IMR-90 (cell line): Measurements from ENCODE around the gene EIF4EBP2. TPM values are rescaled to one million over a fixed set of nuclear protein-coding genes. Genes with fewer than 3 reads are reported as not detected.

ENCODE experiments used
- ATAC-seq: fragments of 200-7000 bp; cut with Tn5 transposase; 2 replicates; pipeline ENCODE4 v1.9.1; 2020; ENCODE audit warnings: low read depth, mild to moderate bottlenecking, moderate library complexity
- BruUV-seq: library from RNA; stranded (reverse); fragments of 400-500 nt; replicated peaks from 2 replicates; lab custom pipeline; 2021; lab: Mats Ljungman, UMichigan
- CTCF ChIA-PET: fragments of 300-600 bp; formaldehyde crosslinking; extraction: SDS; loops from one replicate; lab custom pipeline; 2021; ENCODE audit warnings: antibody characterized with exemption; lab: Yijun Ruan, JAX
- POLR2A ChIA-PET: fragments of 300-600 bp; sonication (Branson Sonifier 250); formaldehyde crosslinking; loops from one replicate; lab custom pipeline; 2022; ENCODE audit warnings: antibody characterized with exemption; ENCODE audit not compliant: unreplicated experiment; lab: Charles Lee
- DNase-seq: peaks from one replicate; pipeline ENCODE4 v3.0.0; 2013
- H2AFZ ChIP-seq: replicated peaks from 2 replicates; pipeline ENCODE3; 2013; ENCODE audit warnings: low read length, mild to moderate bottlenecking; ENCODE audit not compliant: poor library complexity
- H2AK5ac ChIP-seq: 2 replicates; pipeline ENCODE4 v1.6.1; 2013; ENCODE audit warnings: low read depth, low read length, inconsistent platforms
- H2AK9ac ChIP-seq: replicated peaks from 2 replicates; pipeline ENCODE3; 2013; ENCODE audit warnings: mild to moderate bottlenecking, low read depth, low read length, moderate library complexity; ENCODE audit not compliant: poor library complexity
- H2BK120ac ChIP-seq: 2 replicates; pipeline ENCODE4 v1.6.1; 2013; ENCODE audit warnings: low read depth, low read length, inconsistent platforms
- H2BK15ac ChIP-seq: 3 replicates; pipeline ENCODE4 v1.6.1; 2013; ENCODE audit warnings: low read depth, low read length, inconsistent platforms
- H2BK20ac ChIP-seq: 2 replicates; pipeline ENCODE4 v1.6.1; 2013; ENCODE audit warnings: low read depth, mild to moderate bottlenecking, inconsistent platforms, low read length, moderate library complexity
- H2BK5ac ChIP-seq: 2 replicates; pipeline ENCODE4 v1.6.1; 2013; ENCODE audit warnings: mild to moderate bottlenecking, low read depth, low read length, inconsistent platforms; ENCODE audit not compliant: poor library complexity, severe bottlenecking
- H3K14ac ChIP-seq: replicated peaks from 2 replicates; pipeline ENCODE4 v1.6.1; 2013; ENCODE audit warnings: low read depth, low read length, inconsistent platforms
- H3K18ac ChIP-seq: 2 replicates; pipeline ENCODE4 v1.6.1; 2013; ENCODE audit warnings: low read depth, low read length, control low read depth
- H3K23ac ChIP-seq: 2 replicates; pipeline ENCODE4 v1.6.1; 2013; ENCODE audit warnings: low read depth, low read length, inconsistent platforms
- H3K27ac ChIP-seq: 2 replicates; pipeline ENCODE4 v1.5.1; 2013; ENCODE audit warnings: mild to moderate bottlenecking, control low read depth, low read length; ENCODE audit not compliant: insufficient read depth
- H3K27me3 ChIP-seq: 2 replicates; pipeline ENCODE4 v1.6.1; 2013; ENCODE audit warnings: low read length; ENCODE audit not compliant: control insufficient read depth, insufficient read depth
- H3K36me3 ChIP-seq: 2 replicates; pipeline ENCODE4 v1.6.1; 2013; ENCODE audit warnings: low read length, mixed read lengths; ENCODE audit not compliant: control insufficient read depth, insufficient read depth
- H3K4ac ChIP-seq: 2 replicates; pipeline ENCODE4 v1.6.1; 2013; ENCODE audit warnings: low read depth, low read length, inconsistent platforms
- H3K4me1 ChIP-seq: 2 replicates; pipeline ENCODE4 v1.6.1; 2013; ENCODE audit warnings: low read length, mixed read lengths; ENCODE audit not compliant: control insufficient read depth, insufficient read depth
- H3K4me2 ChIP-seq: 2 replicates; pipeline ENCODE4 v1.6.1; 2013; ENCODE audit warnings: low read depth, mild to moderate bottlenecking, control low read depth, low read length, moderate library complexity
- H3K4me3 ChIP-seq: 2 replicates; pipeline ENCODE4 v1.5.1; 2013; ENCODE audit warnings: low read depth, mild to moderate bottlenecking, control low read depth, low read length, moderate library complexity; ENCODE audit not compliant: insufficient read depth
- H3K56ac ChIP-seq: 2 replicates; pipeline ENCODE4 v1.6.1; 2013; ENCODE audit warnings: low read length, inconsistent platforms; ENCODE audit not compliant: insufficient read depth; ENCODE audit errors: extremely low read depth
- H3K79me1 ChIP-seq, 2 experiments: 2 replicates each; pipeline ENCODE4 v1.6.1; 2013; ENCODE audit warnings: low read length in 2 of 2, inconsistent platforms in 1 of 2, low read depth in 1 of 2
- H3K9ac ChIP-seq: 2 replicates; pipeline ENCODE4 v1.6.1; 2013; ENCODE audit warnings: low read depth, low read length, control low read depth
- H3K9me1 ChIP-seq: 2 replicates; pipeline ENCODE4 v1.6.1; 2013; ENCODE audit warnings: low read length, inconsistent platforms; ENCODE audit not compliant: insufficient read depth
- H3K9me3 ChIP-seq: 2 replicates; pipeline ENCODE4 v1.6.1; 2013; ENCODE audit warnings: low read length; ENCODE audit not compliant: control insufficient read depth, insufficient read depth
- H4K20me1 ChIP-seq: 2 replicates; pipeline ENCODE4 v1.6.1; 2013; ENCODE audit warnings: low read length, inconsistent platforms; ENCODE audit not compliant: insufficient read depth
- H4K5ac ChIP-seq: 2 replicates; pipeline ENCODE4 v1.6.1; 2013; ENCODE audit warnings: mild to moderate bottlenecking, low read depth, low read length, control low read depth
- H4K8ac ChIP-seq, 2 experiments: 2 replicates each; pipeline ENCODE4 v1.6.1; 2013; ENCODE audit warnings: low read depth in 2 of 2, low read length in 2 of 2, control low read depth in 1 of 2, inconsistent platforms in 1 of 2
- H4K91ac ChIP-seq: 2 replicates; pipeline ENCODE4 v1.6.1; 2013; ENCODE audit warnings: low read depth, low read length, inconsistent platforms; ENCODE audit not compliant: insufficient read depth
- NFE2L2 ChIP-seq: fragments of 150-350 bp; IDR thresholded peaks from 2 replicates; pipeline ENCODE4 v1.6.1; 2016; ENCODE audit warnings: low read depth, mild to moderate bottlenecking, low read length
- WGBS, 2 experiments: methylation state at CpG; one replicate each; pipeline versions ENCODE4 v1.1.5 to v1.1.7; 2013; ENCODE audit warnings: missing lambda C conversion rate in 2 of 2; ENCODE audit not compliant: insufficient read length in 1 of 2; ENCODE audit errors: extremely low coverage in 2 of 2; 5-methylcytosine and 5-hydroxymethylcytosine counted together
- dilution Hi-C: fragments of 300-500 bp; cut with HindIII; formaldehyde crosslinking; loops from one replicate; pipeline ENCODE4 v1.14.3; 2018; ENCODE audit warnings: low sequenced_read_pairs; ENCODE audit not compliant: unreplicated experiment
- in situ Hi-C: fragments of 300-500 bp; cut with MboI; formaldehyde crosslinking; loops from 3 replicates; pipeline ENCODE4 v1.14.3; 2019; ENCODE audit warnings: low sequenced_read_pairs, inconsistent platforms, mixed read lengths
- intact Hi-C: fragments of 100-400 bp; cut with micrococcal nuclease; formaldehyde crosslinking; loops from 2 replicates; pipeline ENCODE4 v1.10.0; 2022
- polyA plus RNA-seq, 3 experiments: library from polyadenylated mRNA; depleted of rRNA; stranded (reverse); fragments of >200 nt; gene quantifications; 2 replicates each; pipeline ENCODE4 v1.2.3, GENCODE V29; 2012; ENCODE audit warnings: low replicate concordance in 1 of 3
- total RNA-seq: library from RNA; depleted of rRNA; stranded (reverse); fragments of >200 nt; gene quantifications from 2 replicates; pipeline ENCODE4 v1.2.3, GENCODE V29; 2012

Gene EIF4EBP2
- total and polyA plus RNA-seq, 2 of the 4 experiments (the other 2 are of a cell fraction), result 13.7 to 15.6 TPM

GRCh38 chr10:70462349-70462984, 58.5 kb downstream of the EIF4EBP2 start:
- Histone ChIP-seq H4K8ac (no peak overlapping the region), H3K56ac (no peak overlapping the region), H3K27ac (no peak overlapping the region), H3K23ac (no peak overlapping the region), H3K9me3 (no peaks in the 10 kb centered on the region), H2BK20ac (no peak overlapping the region), H3K9me1 (no peaks in the 10 kb centered on the region), H2AK5ac (no peak overlapping the region), H4K91ac (no peak overlapping the region), H2AK9ac (no peak overlapping the region), H4K20me1 (no peaks in the 10 kb centered on the region), H3K4me3 (no peak overlapping the region), H3K36me3 (no peaks in the 10 kb centered on the region), H3K79me1 (no peaks in the 10 kb centered on the region), H2BK120ac (no peak overlapping the region), H3K4ac (no peak overlapping the region), H3K18ac (no peak overlapping the region), H3K27me3 (peaks cover 29% of the 10 kb centered on the region), H3K9ac (no peak overlapping the region), H3K14ac (no peak overlapping the region), H2BK15ac (no peak overlapping the region), H2AFZ (no peak overlapping the region), H4K5ac (no peak overlapping the region), H3K4me2 (no peak overlapping the region), H3K4me1 (peaks cover 2% of the 10 kb centered on the region; the same call in 1 of the 2 replicates), H2BK5ac (no peak overlapping the region)
- dilution Hi-C loops (no loop called here), in situ Hi-C loops (loop anchor here (5.0 kb wide), 2 partner anchors 75 to 300 kb away; no protein-coding TSS in a partner anchor), intact Hi-C loops (loop anchor here (5.0 kb wide), 1 partner anchor 420 kb away; no protein-coding TSS in a partner anchor)
- ATAC-seq (no peak), DNase-seq (no peak)
- no CpG with 5 or more reads among the region's 4 CpGs for WGBS, 2 experiments
- ChIA-PET CTCF (interaction anchor here (1.0 kb wide), 1 partner anchor 90 kb away, joined by 3 read pairs; no protein-coding TSS in a partner anchor), POLR2A (no interaction called here)
- no TSS peak for BruUV-seq
- no peak for TF ChIP-seq NFE2L2
